GM23338 (cell line): ENCODE results near the gene SCPEP1. TPM values are rescaled to one million over a fixed set of nuclear protein-coding genes. Genes with fewer than 3 reads are reported as not detected.
A peak's percentile ranks its signal among the peaks of the same experiment; 100 is the strongest.

Source experiments
- ATAC-seq: fragments of 200-7000 bp; cut with Tn5 transposase; 3 replicates; pipeline ENCODE4 v1.9.1; 2020
- DNase-seq: peaks from one replicate; pipeline ENCODE4 v3.0.0-alpha.2; 2015; ENCODE audit warnings: low spot score
- H2AFZ ChIP-seq: fragments of 200-600 bp; sonication (generic); 2 replicates; pipeline ENCODE4 v1.8.0; 2016; ENCODE audit warnings: antibody characterized with exemption, mild to moderate bottlenecking, moderate library complexity
- H3F3A ChIP-seq: fragments of 200-600 bp; sonication (generic); replicated peaks from 2 replicates; pipeline ENCODE4 v1.8.0; 2017; ENCODE audit warnings: antibody characterized with exemption, mixed run types, low read depth
- H3K27ac ChIP-seq: fragments of 200-600 bp; sonication (generic); 2 replicates; pipeline ENCODE4 v1.6.1; 2016; ENCODE audit warnings: low read depth
- H3K27me3 ChIP-seq: fragments of 200-600 bp; sonication (generic); 2 replicates; pipeline ENCODE4 v1.8.0; 2016; ENCODE audit warnings: mild to moderate bottlenecking, mixed run types, moderate library complexity; ENCODE audit not compliant: insufficient read depth
- H3K36me3 ChIP-seq: fragments of 200-600 bp; sonication (generic); 2 replicates; pipeline ENCODE4 v1.8.0; 2016; ENCODE audit warnings: mild to moderate bottlenecking; ENCODE audit not compliant: insufficient read depth
- H3K4me1 ChIP-seq: fragments of 200-600 bp; sonication (generic); 2 replicates; pipeline ENCODE4 v1.8.0; 2016; ENCODE audit warnings: mild to moderate bottlenecking, moderate library complexity; ENCODE audit not compliant: insufficient read depth
- H3K4me2 ChIP-seq: fragments of 200-600 bp; sonication (generic); 2 replicates; pipeline ENCODE4 v1.7.1; 2017; ENCODE audit warnings: mixed run types
- H3K4me3 ChIP-seq: fragments of 200-600 bp; sonication (generic); 2 replicates; pipeline ENCODE4 v1.6.1; 2016; ENCODE audit warnings: mixed run types
- H3K79me2 ChIP-seq: fragments of 200-600 bp; sonication (generic); replicated peaks from 2 replicates; pipeline ENCODE4 v1.8.0; 2017; ENCODE audit warnings: mild to moderate bottlenecking; ENCODE audit not compliant: insufficient read depth
- H3K9me2 ChIP-seq: fragments of 200-600 bp; sonication (generic); 2 replicates; pipeline ENCODE4 v1.8.0; 2017; ENCODE audit not compliant: insufficient read depth
- H4K20me1 ChIP-seq: fragments of 200-600 bp; sonication (generic); replicated peaks from 2 replicates; pipeline ENCODE4 v1.8.0; 2017; ENCODE audit warnings: mild to moderate bottlenecking; ENCODE audit not compliant: insufficient read depth
- H3K27ac Mint-ChIP-seq: 2 replicates; pipeline ENCODE4 v1.8.0; 2020; ENCODE audit warnings: inconsistent platforms, mild to moderate bottlenecking, moderate library complexity, mixed read lengths
- H3K27me3 Mint-ChIP-seq: 3 replicates; pipeline ENCODE4 v1.8.0; 2022; ENCODE audit warnings: low read depth, mild to moderate bottlenecking, moderate library complexity, mixed read lengths, inconsistent platforms; ENCODE audit not compliant: insufficient read depth, poor library complexity
- H3K36me3 Mint-ChIP-seq: 3 replicates; pipeline ENCODE4 v1.8.0; 2021; ENCODE audit warnings: low read depth, mild to moderate bottlenecking, inconsistent platforms, moderate library complexity, mixed read lengths
- H3K4me1 Mint-ChIP-seq: 3 replicates; pipeline ENCODE4 v1.8.0; 2020; ENCODE audit warnings: mild to moderate bottlenecking, inconsistent platforms, mixed read lengths
- H3K4me3 Mint-ChIP-seq: 3 replicates; pipeline ENCODE4 v1.8.0; 2021; ENCODE audit warnings: moderate library complexity, mild to moderate bottlenecking, inconsistent platforms, mixed read lengths
- H3K9me3 Mint-ChIP-seq: 3 replicates; pipeline ENCODE4 v1.8.0; 2020; ENCODE audit warnings: moderate library complexity, mild to moderate bottlenecking, inconsistent platforms, mixed read lengths
- CREB1 ChIP-seq: fragments of 250-450 bp; sonication (Bioruptor Pico); IDR thresholded peaks from 2 replicates; pipeline ENCODE4 v1.5.0; 2020; ENCODE audit warnings: low read depth, mild to moderate bottlenecking, moderate library complexity
- ETS1 ChIP-seq: IDR thresholded peaks from 2 replicates; pipeline ENCODE4 v1.6.1; 2016; ENCODE audit warnings: antibody characterized with exemption
- EZH2phosphoT487 ChIP-seq: fragments of 200-600 bp; sonication (generic); IDR thresholded peaks from one replicate; pipeline ENCODE4 v1.8.1; 2018; ENCODE audit warnings: antibody characterized with exemption; ENCODE audit not compliant: unreplicated experiment
- JUNB ChIP-seq: IDR thresholded peaks from one replicate; pipeline ENCODE4 v1.6.1; 2016; ENCODE audit warnings: antibody characterized with exemption; ENCODE audit not compliant: unreplicated experiment
- NANOG ChIP-seq: IDR thresholded peaks from 2 replicates; pipeline ENCODE4 v1.6.1; 2016; ENCODE audit warnings: antibody characterized with exemption, borderline replicate concordance
- POLR2AphosphoS5 ChIP-seq: IDR thresholded peaks from 2 replicates; pipeline ENCODE4 v1.6.1; 2016; ENCODE audit warnings: antibody characterized with exemption, low read depth
- REST ChIP-seq: IDR thresholded peaks from one replicate; pipeline ENCODE4 v1.6.1; 2018; ENCODE audit warnings: antibody characterized with exemption; ENCODE audit not compliant: unreplicated experiment
- STAT1 ChIP-seq: IDR thresholded peaks from one replicate; pipeline ENCODE4 v1.6.1; 2016; ENCODE audit warnings: antibody characterized with exemption; ENCODE audit not compliant: unreplicated experiment
- ZNF114 ChIP-seq: fragments of 250-450 bp; sonication (Bioruptor Pico); IDR thresholded peaks from 2 replicates; pipeline ENCODE4 v1.5.0; 2020; ENCODE audit warnings: mild to moderate bottlenecking, moderate library complexity
- ZNF462 ChIP-seq: fragments of 250-450 bp; sonication (Bioruptor Pico); IDR thresholded peaks from 2 replicates; pipeline ENCODE4 v1.5.0; 2020; ENCODE audit warnings: mild to moderate bottlenecking, moderate library complexity
- polyA plus RNA-seq: library from polyadenylated mRNA; unstranded; fragments of >200 nt; fragmentation: Nextera tagmentation; extraction: Ambion mirVana; gene quantifications from 2 replicates; pipeline ENCODE4 v1.2.1, GENCODE V29; 2016
- total RNA-seq: library from RNA; depleted of rRNA; stranded (reverse); fragments of >200 nt; shearing (Covaris generic); gene quantifications from 2 replicates; pipeline ENCODE4 v1.2.3, GENCODE V29; 2014

SCPEP1 gene
- total and polyA plus RNA-seq, 2 experiments from 2014 or later = 46.6 to 52.1 TPM

GRCh38 chr17:57043276-57043675 is 65.3 kb downstream of the SCPEP1 start (continued):
- TF ChIP-seq ZNF462 (CRISPR knock-in tag) = no peak
- TF ChIP-seq NANOG = no peak
- TF ChIP-seq CREB1 (CRISPR knock-in tag) = no peak
- no peak for TF ChIP-seq STAT1

- Mint-ChIP-seq H3K36me3 (no peaks in the 10 kb centered on the region), H3K27me3 (peaks cover 6% of the 10 kb centered on the region), H3K4me1 (peaks cover 13% of the 10 kb centered on the region), H3K27ac (no peak overlapping the region; the same call in 1 of the 2 replicates), H3K4me3 (no peak overlapping the region), H3K9me3 (peaks cover 2% of the 10 kb centered on the region; the same call in 2 of the 3 replicates)
- Histone ChIP-seq H3K36me3 (no peaks in the 10 kb centered on the region), H3K27ac (no peak overlapping the region), H3K27me3 (no peaks in the 10 kb centered on the region), H3F3A (no peaks in the 10 kb centered on the region), H3K4me3 (no peak overlapping the region), H3K4me2 (no peak overlapping the region), H3K79me2 (no peaks in the 10 kb centered on the region), H3K9me2 (0 out of 2 replicates have a peak, but pooled peaks cover 9% of the 10 kb centered on the region), H2AFZ (peak overlapping the region; percentile 84), H3K4me1 (no peaks in the 10 kb centered on the region), H4K20me1 (no peaks in the 10 kb centered on the region; the same call in 1 of the 2 replicates)
- ATAC-seq = no peak; the same call in 2 of the 3 replicates
- no peak for DNase-seq
- TF ChIP-seq ETS1 (no peak), EZH2phosphoT487 (no peak), POLR2AphosphoS5 (no peak), REST (no peak), JUNB (no peak), ZNF114 (CRISPR knock-in tag) (no peak)
These were observed 67.3 kb downstream of the SCPEP1 start for GRCh38 chr17:57044976-57045867.
